Fibroblast of lung (primary cell): ENCODE data around the gene SLC30A10. TPM values are rescaled to one million over a fixed set of nuclear protein-coding genes. Genes with fewer than 3 reads are reported as not detected.

Source experiments
- DNase-seq, 2 donors: peaks; one replicate each; pipeline versions ENCODE4 v3.0.0 to v3.0.0-alpha.2; 2010; ENCODE audit warnings: low read depth in 2 of 2
- H2AFZ ChIP-seq: 2 replicates; pipeline ENCODE4 v1.5.1; 2012; ENCODE audit warnings: low read length, control low read depth, inconsistent platforms
- H3K27ac ChIP-seq: 2 replicates; pipeline ENCODE4 v1.5.1; 2011; ENCODE audit warnings: low read length, control low read depth; ENCODE audit not compliant: insufficient read depth
- H3K27me3 ChIP-seq: 2 replicates; pipeline ENCODE4 v1.5.1; 2011; ENCODE audit warnings: mild to moderate bottlenecking, low read length; ENCODE audit not compliant: control insufficient read depth, insufficient read depth
- H3K36me3 ChIP-seq: 2 replicates; pipeline ENCODE4 v1.5.1; 2011; ENCODE audit warnings: low read length; ENCODE audit not compliant: control insufficient read depth, insufficient read depth
- H3K4me1 ChIP-seq: 2 replicates; pipeline ENCODE4 v1.5.1; 2011; ENCODE audit warnings: low read length; ENCODE audit not compliant: control insufficient read depth, insufficient read depth; ENCODE audit errors: extremely low read depth
- H3K4me2 ChIP-seq: 2 replicates; pipeline ENCODE4 v1.5.1; 2011; ENCODE audit warnings: low read length, control low read depth; ENCODE audit not compliant: insufficient read depth; ENCODE audit errors: extremely low read depth
- H3K4me3 ChIP-seq, 4 experiments: fragments of 200-600 bp in 1 of 4; sonication (generic) in 1 of 4; replicated peaks in 1 of 4; 2 replicates each; pipeline ENCODE4 v1.5.1; 2011 to 2016; ENCODE audit warnings: low read length in 4 of 4, low read depth in 3 of 4, mild to moderate bottlenecking in 3 of 4, control low read depth in 2 of 4, inconsistent platforms in 1 of 4, mixed read lengths in 1 of 4; ENCODE audit not compliant: insufficient read depth in 1 of 4; ENCODE audit errors: control extremely low read depth in 1 of 4
- H3K79me2 ChIP-seq: 2 replicates; pipeline ENCODE4 v1.5.1; 2012; ENCODE audit warnings: mild to moderate bottlenecking, low read length, inconsistent platforms; ENCODE audit not compliant: control insufficient read depth, insufficient read depth
- H3K9ac ChIP-seq: 2 replicates; pipeline ENCODE4 v1.5.1; 2011; ENCODE audit warnings: mild to moderate bottlenecking, low read length, control low read depth; ENCODE audit not compliant: insufficient read depth
- H3K9me3 ChIP-seq: 2 replicates; pipeline ENCODE4 v1.5.1; 2012; ENCODE audit warnings: low read depth, low read length; ENCODE audit not compliant: control insufficient read depth, insufficient read depth
- H4K20me1 ChIP-seq: 2 replicates; pipeline ENCODE4 v1.5.1; 2011; ENCODE audit warnings: low read length; ENCODE audit not compliant: control insufficient read depth, insufficient read depth; ENCODE audit errors: extremely low read depth
- CTCF ChIP-seq, 2 donors: IDR thresholded peaks in 1 of 2; conservative IDR thresholded peaks in 1 of 2; 1 replicate in 1 of 2; 2 replicates in 1 of 2; pipeline ENCODE4 v1.5.1; 2011 to 2012; ENCODE audit warnings: low read length in 2 of 2, control low read depth in 1 of 2, inconsistent platforms in 1 of 2, low read depth in 1 of 2, mild to moderate bottlenecking in 1 of 2
- EZH2 ChIP-seq: IDR thresholded peaks from 2 replicates; pipeline ENCODE4 v1.5.1; 2012; ENCODE audit warnings: low read length, control low read depth, mild to moderate bottlenecking; ENCODE audit errors: missing control alignments
- polyA plus RNA-seq, 2 donors: library from polyadenylated mRNA; depleted of rRNA in 1 of 2; stranded (reverse) in 1 of 2; unstranded in 1 of 2; fragments of >200 nt; gene quantifications; 2 replicates each; pipeline ENCODE4 v1.2.1, GENCODE V29; 2011 to 2012; ENCODE audit warnings: missing spikeins in 1 of 2
- total RNA-seq: library from RNA; depleted of rRNA; stranded (reverse); fragments of >200 nt; gene quantifications from 2 replicates; pipeline ENCODE4 v1.2.1, GENCODE V29; 2014

SLC30A10 gene
- total and polyA plus RNA-seq, 2 donors (not counting 1 experiment from before 2014, with no cell fraction given): not detected

DNA sequence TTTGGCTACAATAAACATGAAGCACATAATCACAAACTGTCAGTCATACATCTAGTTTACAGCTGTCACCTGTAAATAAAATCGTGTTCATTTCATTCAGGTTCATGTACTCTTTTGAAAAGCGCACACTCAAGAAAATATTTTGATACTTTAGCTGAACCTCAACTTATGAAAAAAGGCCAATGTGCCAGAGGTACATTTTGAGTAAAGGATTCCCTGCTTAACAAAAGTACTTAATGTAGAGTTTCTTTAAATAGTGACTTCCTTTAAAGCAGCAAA is 37.7 kb upstream of the SLC30A10 start:
- no peak for DNase-seq

GRCh38 chr1:219965285-219966070 is 37.1 kb upstream of the SLC30A10 start:
- Histone ChIP-seq H3K4me3 (no peak overlapping the region), H3K27me3 (no peaks in the 10 kb centered on the region), H3K36me3 (peaks cover 2% of the 10 kb centered on the region), H4K20me1 (no peaks in the 10 kb centered on the region), H3K27ac (no peak overlapping the region), H3K4me1 (no peaks in the 10 kb centered on the region), H3K79me2 (no peaks in the 10 kb centered on the region), H2AFZ (no peak overlapping the region), H3K9me3 (no peaks in the 10 kb centered on the region), H3K9ac (no peak overlapping the region), H3K4me2 (no peak overlapping the region)
- no peak for TF ChIP-seq CTCF (conservative IDR thresholded peaks at IDR 0.05 in 1 of 2, IDR thresholded peaks at IDR 0.05 in 1 of 2; ENCODE audit: low read depth in 1 of 2, low read length in 2 of 2)
- TF ChIP-seq EZH2: no peak
- no peak for DNase-seq

More for the DNA sequence above, 37.7 kb upstream of the SLC30A10 start:
- no peak overlapping the region for H3K4me2 ChIP-seq
- H3K27me3 ChIP-seq: no peaks in the 10 kb centered on the region
- no peaks in the 10 kb centered on the region for H4K20me1 ChIP-seq
- H3K4me1 ChIP-seq: no peaks in the 10 kb centered on the region
- H2AFZ ChIP-seq: no peak overlapping the region
- no peak overlapping the region for H3K9ac ChIP-seq
- no peaks in the 10 kb centered on the region for H3K79me2 ChIP-seq
- H3K27ac ChIP-seq: no peak overlapping the region
- H3K4me3 ChIP-seq: no peak overlapping the region
- H3K36me3 ChIP-seq: peaks cover 2% of the 10 kb centered on the region
- H3K9me3 ChIP-seq: no peaks in the 10 kb centered on the region
- no peak for TF ChIP-seq CTCF (conservative IDR thresholded peaks at IDR 0.05 in 1 of 2, IDR thresholded peaks at IDR 0.05 in 1 of 2; ENCODE audit: low read depth in 1 of 2, low read length in 2 of 2)
- TF ChIP-seq EZH2: no peak

DNA sequence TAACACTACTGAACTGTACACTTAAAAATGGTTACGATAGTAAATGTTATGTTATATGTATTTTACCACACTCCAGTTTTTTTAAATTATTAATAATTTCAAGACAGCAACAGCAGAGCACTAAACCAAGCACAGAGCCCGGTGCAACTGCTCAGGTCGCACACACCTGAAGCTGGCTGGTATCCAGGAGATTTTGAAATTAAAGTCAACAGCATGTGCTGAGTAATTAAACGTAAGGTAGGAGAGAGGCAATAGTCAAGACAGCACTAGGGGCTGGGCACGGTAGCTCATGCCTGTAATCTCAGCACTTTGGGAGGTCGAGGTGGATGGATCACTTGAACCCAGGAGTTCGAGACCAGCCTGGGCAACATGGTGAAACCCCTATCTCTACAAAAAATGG is 35.1 kb upstream of the SLC30A10 start:
- Histone ChIP-seq H4K20me1 (no peaks in the 10 kb centered on the region), H3K9me3 (no peaks in the 10 kb centered on the region), H3K4me3 (no peak overlapping the region), H3K9ac (no peak overlapping the region), H3K4me1 (no peaks in the 10 kb centered on the region), H3K27me3 (no peaks in the 10 kb centered on the region), H3K79me2 (no peaks in the 10 kb centered on the region), H3K27ac (no peak overlapping the region), H2AFZ (no peak overlapping the region), H3K4me2 (no peak overlapping the region), H3K36me3 (no peaks in the 10 kb centered on the region)
- DNase-seq: no peak
- TF ChIP-seq EZH2: no peak
- no peak for TF ChIP-seq CTCF (conservative IDR thresholded peaks at IDR 0.05 in 1 of 2, IDR thresholded peaks at IDR 0.05 in 1 of 2; ENCODE audit: low read depth in 1 of 2, low read length in 2 of 2)
